NT2/D1 (cell line): ENCODE results near the gene OSBPL9.

Experiments used
- YY1 ChIP-seq: IDR thresholded peaks from 2 replicates; pipeline ENCODE4 v1.6.1; 2011; ENCODE audit not compliant: insufficient read length, insufficient read depth
- ZNF274 ChIP-seq: IDR thresholded peaks from 2 replicates; pipeline ENCODE4 v1.6.1; 2011; ENCODE audit warnings: mild to moderate bottlenecking, low read depth, low read length

DNA sequence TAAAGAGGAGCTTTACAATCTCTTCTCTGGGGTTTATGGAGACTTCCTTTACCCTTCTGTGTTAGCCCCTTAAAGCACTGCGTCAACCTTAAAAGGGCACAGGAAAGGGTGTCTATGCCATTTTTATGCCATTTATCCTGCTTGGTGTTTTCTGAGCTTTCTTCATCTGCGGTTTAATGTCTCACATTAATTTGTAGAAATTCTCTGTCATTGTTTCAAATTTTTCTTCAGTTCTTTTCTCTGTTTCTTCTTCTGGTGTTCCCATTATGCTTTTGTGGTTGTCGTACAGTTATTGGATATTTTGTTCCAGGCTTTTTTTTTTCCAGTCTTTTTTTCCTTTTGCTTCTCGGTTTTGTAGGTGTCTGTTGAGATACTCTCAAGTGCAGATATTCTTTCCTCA lies 107.9 kb downstream of the OSBPL9 start:
- TF ChIP-seq YY1, result no peak
- TF ChIP-seq ZNF274, result no peak
